Right cardiac atrium (tissue), 5 donors: Measurements from ENCODE around the gene ZNF710. TPM values are rescaled to one million over a fixed set of nuclear protein-coding genes. Genes with fewer than 3 reads are reported as not detected.

ENCODE experiments used
- ATAC-seq, 2 donors: fragments of 200-7000 bp; cut with Tn5 transposase; one replicate each; pipeline versions ENCODE4 v1.8.0 to v1.9.1; 2020; ENCODE audit warnings: moderate library complexity in 2 of 2, mild to moderate bottlenecking in 1 of 2
- DNase-seq, 3 donors: peaks; one replicate each; pipeline ENCODE4 v3.0.0-alpha.2; 2020
- H3K27ac ChIP-seq: one replicate; pipeline ENCODE4 v1.5.1; 2013; ENCODE audit warnings: mild to moderate bottlenecking, low read length, control low read depth, moderate library complexity
- H3K27me3 ChIP-seq: one replicate; pipeline ENCODE4 v1.6.1; 2013; ENCODE audit not compliant: control insufficient read depth, insufficient read depth
- H3K4me1 ChIP-seq: one replicate; pipeline ENCODE4 v1.6.1; 2013; ENCODE audit warnings: low read length; ENCODE audit not compliant: control insufficient read depth, insufficient read depth
- H3K4me3 ChIP-seq: one replicate; pipeline ENCODE4 v1.5.1; 2013; ENCODE audit warnings: low read length, control low read depth
- H3K9me3 ChIP-seq: one replicate; pipeline ENCODE4 v1.6.1; 2013; ENCODE audit warnings: low read length; ENCODE audit not compliant: control insufficient read depth
- WGBS: extraction: QIAGEN DNeasy Blood & Tissue Kit; methylation state at CpG from one replicate; pipeline ENCODE4 v1.1.7; 2013; 5-methylcytosine and 5-hydroxymethylcytosine counted together
- intact Hi-C, 4 donors: fragments of 100-400 bp; cut with DNase I; formaldehyde crosslinking; loops; one replicate each; pipeline versions ENCODE4 v1.11.0 to v1.14.0; 2022 to 2023
- polyA plus RNA-seq: library from polyadenylated mRNA; stranded (reverse); fragments of 200-250 nt; gene quantifications from one replicate; pipeline ENCODE4 v1.2.3, GENCODE V29; 2013
- total RNA-seq, 4 donors: library from RNA; stranded (reverse); fragmentation: NEBNext Ultra II Directional; extraction: Animal tissue kit (Norgen Biotek cat#: 25700); gene quantifications; one replicate each; pipeline ENCODE4 v1.2.1, GENCODE V29; 2021
- donor health status: healthy with polysubstance abuse.
- donor health status: DM: no; HTN: yes; CAD: no.
- donor health status: DM: no; HTN: no; CAD: no.
- donor health status: DM: no; HTN: yes; CAD: no; lungs with severe emphysema.
- donor health status: DM: yes; HTN: yes; CAD: no.

The ZNF710 gene
- total and polyA plus RNA-seq, 5 donors = 3.4 to 10.2 (median 7.8) TPM

DNA sequence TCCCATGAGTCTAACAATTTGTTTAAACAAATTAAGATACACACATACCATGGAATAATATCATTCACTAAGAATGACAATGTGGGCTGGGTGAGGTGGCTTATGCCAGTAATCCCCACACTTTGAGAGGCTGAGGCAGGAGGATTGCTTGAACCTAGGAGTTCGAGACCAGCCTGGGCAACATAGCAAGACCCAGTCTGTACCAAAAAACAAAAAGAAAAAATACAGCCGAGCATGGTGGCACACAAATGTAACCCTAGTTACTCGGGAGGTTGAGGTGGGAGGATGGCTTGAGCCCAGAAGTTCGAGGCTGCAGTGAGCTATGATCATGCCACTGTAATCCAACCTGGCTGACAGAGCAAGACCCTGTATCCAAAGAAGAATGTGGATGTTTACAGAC is 4.0 kb upstream of the ZNF710 start:
- ATAC-seq (no peak), DNase-seq (no peak)
- 79% methylated on average over 4 of the region's 4 CpGs for WGBS
- Histone ChIP-seq H3K4me3 (no peak overlapping the region), H3K27me3 (no peaks in the 10 kb centered on the region), H3K27ac (no peak overlapping the region), H3K9me3 (no peaks in the 10 kb centered on the region), H3K4me1 (no peaks in the 10 kb centered on the region)
- intact Hi-C loops = no loop called here

DNA sequence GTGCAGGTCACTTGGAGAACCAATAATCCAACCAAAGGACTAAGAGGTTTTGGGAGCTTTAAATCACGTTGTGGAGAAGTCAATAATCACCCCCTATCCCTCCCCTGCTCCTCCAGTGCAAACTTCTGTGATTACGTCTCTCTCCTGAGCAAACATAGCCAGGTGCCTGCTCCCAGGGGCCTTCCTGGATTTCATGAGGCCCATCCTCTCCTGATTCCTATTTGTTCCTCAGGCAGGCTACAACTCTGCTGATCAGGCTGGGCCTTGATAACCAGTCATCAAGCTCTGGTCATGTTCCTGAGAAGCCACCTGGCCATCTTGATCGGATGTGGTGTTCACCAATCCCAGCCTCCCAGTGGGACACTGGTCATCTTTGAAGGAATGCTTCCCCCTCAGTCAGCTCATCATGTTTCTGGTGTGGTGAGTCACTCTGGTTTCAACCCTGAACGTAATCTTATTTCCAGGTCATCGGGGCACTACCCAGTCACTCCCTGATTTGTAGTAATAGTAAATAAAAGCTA is 2.9 kb upstream of the ZNF710 start:
- WGBS = 63% methylated on average over 5 of the region's 5 CpGs
- H3K27me3 ChIP-seq = no peaks in the 10 kb centered on the region
- intact Hi-C loops = no loop called here
- no peak overlapping the region for H3K4me3 ChIP-seq
- DNase-seq (no peak), ATAC-seq (no peak)
- H3K9me3 ChIP-seq = no peaks in the 10 kb centered on the region
- H3K4me1 ChIP-seq = peaks cover 3% of the 10 kb centered on the region
- no peak overlapping the region for H3K27ac ChIP-seq

DNA sequence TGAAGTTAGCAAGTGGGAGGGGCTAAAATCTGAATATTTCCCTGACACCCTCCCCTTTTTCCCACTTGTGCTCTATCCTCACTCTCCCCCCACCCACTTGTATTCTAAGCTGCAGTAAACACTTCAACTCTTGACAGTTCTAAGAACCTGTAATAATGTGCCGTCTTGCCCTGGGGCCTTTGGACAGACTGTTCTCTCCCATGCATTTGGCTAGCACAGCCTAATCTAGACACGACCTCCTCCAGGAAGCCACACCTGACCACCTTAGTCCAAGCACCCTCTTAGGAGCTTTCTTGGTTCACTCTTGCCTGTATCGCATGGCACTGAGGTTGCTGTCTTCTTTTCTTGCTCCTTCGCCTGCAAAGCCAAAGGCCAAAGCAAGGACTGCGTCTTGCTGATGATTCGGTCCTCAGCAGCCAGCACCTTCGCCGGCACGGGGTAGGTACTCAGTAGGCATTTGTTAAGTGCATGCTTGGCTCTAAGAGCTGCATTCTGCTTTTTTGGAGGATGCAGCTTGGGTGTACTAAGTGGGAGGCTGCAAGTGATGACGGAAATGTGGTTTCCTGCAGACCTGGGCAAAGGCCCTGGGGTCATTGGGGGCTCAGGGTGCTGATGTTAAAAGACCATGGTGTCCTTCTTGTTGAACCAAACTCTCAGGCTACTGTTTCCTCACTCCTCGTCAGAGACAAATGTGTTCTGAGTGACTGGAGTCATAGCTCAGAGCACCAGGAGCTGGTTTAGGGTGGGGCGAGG is 2.0 kb upstream of the ZNF710 start:
- no peaks in the 10 kb centered on the region for H3K9me3 ChIP-seq
- intact Hi-C loops = no loop called here
- 65% methylated on average over 12 of the region's 12 CpGs for WGBS
- H3K4me3 ChIP-seq = no peak overlapping the region
- no peak for DNase-seq
- peak overlapping the region; percentile 9 for H3K27ac ChIP-seq
- peaks cover 6% of the 10 kb centered on the region for H3K4me1 ChIP-seq
- ATAC-seq = no peak
- no peaks in the 10 kb centered on the region for H3K27me3 ChIP-seq

DNA sequence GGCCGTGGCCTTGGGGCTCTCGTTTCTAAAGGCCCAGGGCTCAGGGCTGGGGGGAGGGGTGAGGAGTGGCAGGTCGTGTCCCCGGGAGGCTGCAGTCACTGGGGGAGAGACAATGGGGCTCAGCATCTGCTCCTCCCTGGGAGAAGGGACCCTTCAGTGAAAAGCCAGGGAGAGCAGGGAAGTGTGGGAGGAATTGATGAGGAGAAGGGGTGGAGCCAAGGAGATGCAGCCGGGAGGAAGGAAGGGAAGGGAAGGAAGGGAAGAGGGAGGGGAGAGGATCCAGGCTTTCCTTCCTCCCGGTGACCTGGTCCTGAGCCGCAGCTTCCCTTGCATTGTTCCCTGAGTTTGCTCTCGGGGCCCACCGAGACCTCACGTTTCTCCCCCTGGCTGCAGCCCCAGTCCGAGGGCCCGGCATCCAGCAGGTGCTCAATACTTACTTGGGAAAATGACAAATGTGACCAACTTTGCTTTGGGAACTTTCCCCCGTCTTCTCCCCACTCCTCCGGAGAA is 1.4 kb upstream of the ZNF710 start:
- ATAC-seq (peak; percentile 11 to 42), DNase-seq (peak in 2 of 3 donors; percentile 70 to 74)
- 30% methylated on average over 14 of the region's 14 CpGs for WGBS
- Histone ChIP-seq H3K4me1 (peaks cover 10% of the 10 kb centered on the region), H3K27ac (peak overlapping the region; percentile 80), H3K27me3 (no peaks in the 10 kb centered on the region), H3K9me3 (no peaks in the 10 kb centered on the region), H3K4me3 (peak overlapping the region; percentile 97)
- intact Hi-C loops = loop anchor here (5.0 to 10.0 kb wide), 2 partner anchors 65 to 73 kb away; no protein-coding TSS in a partner anchor

DNA sequence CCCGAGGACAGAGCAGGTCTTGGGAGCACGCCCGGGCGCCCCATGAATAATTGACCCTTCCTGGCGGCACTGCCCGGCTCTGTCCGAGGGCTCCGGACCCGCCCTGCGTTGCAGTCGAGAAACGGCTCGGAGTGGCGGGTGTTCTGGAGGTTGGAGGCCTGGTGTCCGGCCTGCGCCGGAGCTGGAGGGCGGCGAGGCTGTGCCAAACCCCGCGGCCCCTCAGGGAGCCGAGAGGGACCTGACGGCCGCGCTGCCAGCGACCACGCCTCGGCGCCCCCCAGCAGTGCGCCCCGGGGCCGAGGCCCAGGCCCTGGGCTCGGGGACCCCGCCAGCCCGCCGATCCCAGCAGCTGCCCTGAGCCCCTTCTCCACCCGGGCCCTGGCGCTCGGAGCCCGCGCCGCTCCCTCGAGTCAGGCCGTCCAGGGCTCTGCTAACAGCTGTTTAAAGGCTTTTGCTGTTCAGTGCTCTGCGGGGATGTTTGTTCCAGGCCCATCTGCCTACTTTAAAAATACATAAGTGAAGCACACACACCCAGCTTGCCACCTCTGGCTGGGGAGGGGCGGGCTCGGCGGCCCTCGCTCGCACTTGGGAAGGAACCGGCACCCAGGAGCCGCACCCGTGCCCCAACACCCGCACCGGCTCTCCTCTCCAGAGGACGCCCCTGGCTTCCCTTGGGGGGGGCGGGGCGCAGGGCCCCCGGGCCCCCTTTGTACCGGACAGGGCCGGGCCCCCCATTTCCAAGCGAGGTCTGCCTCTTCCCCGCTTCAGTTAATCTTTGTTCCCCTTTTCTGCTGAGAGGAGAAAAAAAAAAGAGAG is 730 bp upstream of the ZNF710 start:
- no peaks in the 10 kb centered on the region for H3K9me3 ChIP-seq
- peak overlapping the region; percentile 80 for H3K27ac ChIP-seq
- peak; percentile 43 to 79 (median 76) for DNase-seq
- H3K27me3 ChIP-seq = no peaks in the 10 kb centered on the region
- peaks cover 10% of the 10 kb centered on the region for H3K4me1 ChIP-seq
- H3K4me3 ChIP-seq = peak overlapping the region; percentile 97
- peak; percentile 36 to 48 for ATAC-seq
- intact Hi-C loops = loop anchor here (5.0 to 10.0 kb wide), 2 partner anchors 64 to 72 kb away; no protein-coding TSS in a partner anchor
- 19% methylated on average over 63 of the region's 63 CpGs for WGBS

DNA sequence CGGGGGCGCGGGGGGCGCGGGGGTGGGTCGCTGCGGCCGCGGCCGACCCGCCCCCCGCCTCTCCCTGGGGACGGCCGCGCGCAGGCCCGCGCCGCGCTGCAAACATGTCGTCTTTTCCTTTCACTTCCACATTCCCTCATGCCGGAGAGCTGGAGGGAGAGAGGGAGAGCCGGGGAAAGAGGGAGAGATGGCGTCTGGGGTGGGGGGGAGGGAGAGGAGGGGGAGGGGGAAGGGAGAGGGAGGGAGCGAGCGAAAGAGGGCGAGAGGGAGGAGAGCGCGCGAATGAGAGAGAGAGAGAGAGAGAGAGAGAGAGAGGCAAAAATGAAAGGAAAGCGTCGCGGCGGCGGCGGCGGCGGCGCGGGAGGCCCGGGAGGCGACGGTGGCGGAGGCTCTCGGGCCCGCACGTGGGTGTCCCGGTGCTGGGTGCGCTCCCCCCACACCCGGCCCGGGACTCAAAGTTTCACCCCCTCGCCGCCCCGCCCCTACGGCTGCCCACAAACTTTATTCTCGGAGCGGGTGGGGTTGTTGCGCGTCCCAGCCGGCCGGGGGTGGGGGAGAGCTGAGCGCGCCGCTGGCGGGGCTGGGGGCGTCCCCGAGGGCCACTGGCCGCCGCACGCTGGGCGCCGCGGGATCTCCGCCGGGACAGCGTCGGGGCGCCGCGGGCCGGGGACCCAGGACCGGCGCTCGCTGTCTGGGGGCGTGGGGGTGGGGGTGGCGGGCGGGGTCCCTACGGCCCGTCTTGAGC is 731 bp downstream of the ZNF710 start:
- under 1% methylated on average over 86 of the region's 89 CpGs for WGBS
- intact Hi-C loops = loop anchor here (5.0 to 10.0 kb wide), 2 partner anchors 63 to 70 kb away; no protein-coding TSS in a partner anchor
- Histone ChIP-seq H3K27me3 (no peaks in the 10 kb centered on the region), H3K27ac (peak overlapping the region; percentile 82), H3K4me3 (peak overlapping the region; percentile 97), H3K9me3 (no peaks in the 10 kb centered on the region), H3K4me1 (peaks cover 15% of the 10 kb centered on the region)
- peak; percentile 35 to 45 for ATAC-seq
- DNase-seq = peak; percentile 67 to 87 (median 87)

DNA sequence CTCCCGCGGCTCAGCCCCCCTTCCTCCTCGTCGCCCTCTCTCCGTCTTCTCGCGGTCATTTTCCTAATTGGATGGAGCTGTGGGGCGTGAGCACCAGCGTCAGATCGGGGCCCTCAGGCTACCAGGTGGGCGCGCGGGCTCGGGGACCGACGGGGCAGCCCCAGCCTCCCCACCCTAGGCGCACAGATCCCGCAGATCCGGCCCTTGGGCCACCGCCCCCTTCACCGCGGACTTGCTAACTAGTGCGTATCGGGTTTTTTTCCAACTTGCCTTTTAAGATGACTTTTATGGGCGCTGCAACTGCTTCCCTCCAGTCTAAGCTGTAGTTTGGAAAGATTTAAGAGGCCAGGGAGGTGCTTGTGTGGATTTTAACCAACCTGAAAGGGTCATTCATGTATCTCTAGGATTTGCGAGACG is 1.3 kb downstream of the ZNF710 start:
- no peaks in the 10 kb centered on the region for H3K9me3 ChIP-seq
- 4% methylated on average over 27 of the region's 27 CpGs for WGBS
- peak overlapping the region; percentile 97 for H3K4me3 ChIP-seq
- H3K4me1 ChIP-seq = peaks cover 15% of the 10 kb centered on the region
- ATAC-seq (peak; percentile 7 to 9), DNase-seq (peak; percentile 52 to 80 (median 75))
- intact Hi-C loops = loop anchor here (5.0 to 10.0 kb wide), 2 partner anchors 62 to 70 kb away; no protein-coding TSS in a partner anchor
- H3K27me3 ChIP-seq = no peaks in the 10 kb centered on the region
- peak overlapping the region; percentile 70 for H3K27ac ChIP-seq

DNA sequence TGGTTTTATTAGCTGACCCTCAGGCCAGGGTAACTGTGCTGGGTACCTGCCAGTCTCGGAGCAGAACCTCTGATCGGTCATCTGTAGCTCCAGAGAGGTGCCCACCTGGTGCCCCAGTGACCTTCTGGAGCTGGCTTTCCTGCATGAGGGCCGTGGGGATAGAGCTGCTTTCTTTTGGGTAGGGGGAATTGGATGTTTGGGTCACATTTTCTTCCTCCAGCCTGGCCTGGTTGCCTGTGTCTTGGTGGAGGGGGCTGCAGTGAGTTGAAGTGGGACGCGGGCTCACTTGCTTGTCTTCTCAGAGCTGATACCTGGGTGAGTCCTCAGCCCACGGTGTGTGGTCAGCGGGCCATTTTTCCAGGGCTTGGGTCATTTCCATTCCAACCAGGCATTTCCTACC is 2.6 kb downstream of the ZNF710 start:
- ATAC-seq (no peak), DNase-seq (no peak)
- WGBS = 89% methylated on average over 7 of the region's 7 CpGs
- no peaks in the 10 kb centered on the region for H3K27me3 ChIP-seq
- H3K4me1 ChIP-seq = peaks cover 15% of the 10 kb centered on the region
- intact Hi-C loops = loop anchor here (5.0 to 10.0 kb wide), 2 partner anchors 61 to 69 kb away; no protein-coding TSS in a partner anchor
- no peaks in the 10 kb centered on the region for H3K9me3 ChIP-seq
- H3K4me3 ChIP-seq = no peak overlapping the region
- H3K27ac ChIP-seq = no peak overlapping the region

DNA sequence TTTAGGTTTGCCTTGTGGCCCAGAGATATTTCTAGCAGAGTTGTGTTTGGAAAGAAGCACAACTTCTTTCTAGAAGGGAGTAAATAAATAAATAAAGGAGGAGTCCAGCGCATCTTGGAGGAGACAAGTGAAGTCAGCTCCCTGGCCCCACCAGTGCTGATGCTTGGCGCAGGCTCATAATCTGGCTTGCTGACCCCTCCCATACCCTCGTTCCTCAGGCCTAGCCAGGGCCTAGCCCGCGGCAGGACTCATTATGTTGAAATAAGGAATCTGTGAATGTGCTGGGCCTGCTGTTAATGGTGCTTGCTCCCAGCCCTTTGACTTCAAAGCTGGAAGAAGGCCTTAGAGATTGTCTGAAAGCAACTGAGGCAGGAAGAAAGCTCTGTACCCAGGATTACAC is 3.1 kb downstream of the ZNF710 start:
- DNase-seq = peak; percentile 53 to 75 (median 71)
- ATAC-seq = no peak
- intact Hi-C loops = loop anchor here (5.0 to 10.0 kb wide), 2 partner anchors 61 to 68 kb away; no protein-coding TSS in a partner anchor
- Histone ChIP-seq H3K27ac (peak overlapping the region; percentile 71), H3K9me3 (no peaks in the 10 kb centered on the region), H3K27me3 (no peaks in the 10 kb centered on the region), H3K4me1 (peaks cover 15% of the 10 kb centered on the region), H3K4me3 (no peak overlapping the region)
- 63% methylated on average over 5 of the region's 5 CpGs for WGBS

DNA sequence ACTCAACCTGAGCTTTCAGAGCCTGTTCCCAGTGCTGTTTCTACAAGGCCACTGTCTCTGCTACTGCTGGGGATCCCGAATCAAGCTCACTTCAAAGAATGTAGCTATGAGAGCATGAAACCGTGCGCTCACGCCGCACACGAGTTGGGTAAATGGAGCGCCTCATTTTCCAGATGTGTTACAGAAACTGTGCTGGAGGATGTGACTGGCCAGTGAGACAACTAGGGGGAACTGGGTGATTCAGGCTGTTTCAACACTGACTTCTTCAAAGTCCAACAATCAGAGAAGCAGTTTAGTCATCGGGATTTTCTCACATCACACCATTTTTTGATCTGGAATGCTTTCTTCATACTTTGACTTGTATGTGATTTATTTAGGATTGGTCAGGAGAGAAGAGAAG is 3.5 kb downstream of the ZNF710 start:
- Histone ChIP-seq H3K4me1 (peaks cover 15% of the 10 kb centered on the region), H3K27ac (peak overlapping the region; percentile 71), H3K27me3 (no peaks in the 10 kb centered on the region), H3K9me3 (no peaks in the 10 kb centered on the region), H3K4me3 (no peak overlapping the region)
- intact Hi-C loops = loop anchor here (5.0 to 10.0 kb wide), 2 partner anchors 60 to 68 kb away; no protein-coding TSS in a partner anchor
- WGBS = 65% methylated on average over 8 of the region's 8 CpGs
- peak in 1 of 2 donors; percentile 38 for ATAC-seq
- peak in 2 of 3 donors; percentile 46 to 60 for DNase-seq
